ENCODE data around the gene COX4I1. TPM values are rescaled to one million over a fixed set of nuclear protein-coding genes. Genes with fewer than 3 reads are reported as not detected.

Gene COX4I1
- polyA plus RNA-seq, 3 donors: 985 to 1,312 (median 1,132) TPM

- intact Hi-C loops (cut with micrococcal nuclease): loop anchor here (5.0 kb wide), 2 partner anchors 47 to 52 kb away; partner anchors contain the start of gene IRF8 (in 1 of the 2)
- Histone ChIP-seq H3K36me3 (replicated peaks in 1 of 2; ENCODE audit: control insufficient read depth in 1 of 2, insufficient read depth in 2 of 2, low read length in 2 of 2) (no peaks in the 10 kb centered on the region), H3K27ac (ENCODE audit: low read depth in 1 of 2, low read length in 2 of 2) (peak overlapping the region in 1 of 2 donors; percentile 49), H3K9me3 (replicated peaks in 1 of 2; ENCODE audit: control insufficient read depth in 1 of 2, insufficient read depth in 1 of 2, low read length in 2 of 2) (no peaks in the 10 kb centered on the region), H2AFZ (ENCODE audit: insufficient read depth, low read depth, low read length, poor library complexity, severe bottlenecking) (no peak overlapping the region), H3K27me3 (ENCODE audit: control insufficient read depth in 2 of 2, insufficient read depth in 2 of 2, low read length in 2 of 2) (no peaks in the 10 kb centered on the region), H3K79me2 (ENCODE audit: insufficient read depth, low read length) (no peaks in the 10 kb centered on the region), H4K20me1 (ENCODE audit: insufficient read depth, low read length) (no peaks in the 10 kb centered on the region), H3K4me2 (replicated peaks; ENCODE audit: extremely low read depth, low read length, poor library complexity, severe bottlenecking) (no peak overlapping the region), H3K9ac (ENCODE audit: insufficient read depth, low read length, poor library complexity, severe bottlenecking) (no peak overlapping the region), H3K4me1 (ENCODE audit: control insufficient read depth in 1 of 2, insufficient read depth in 2 of 2, low read length in 2 of 2) (peaks cover 74% of the 10 kb centered on the region in 2 donors), H3K4me3 (replicated peaks in 1 of 3; ENCODE audit: low read depth in 2 of 3, low read length in 3 of 3) (peak overlapping the region in 1 of 3 experiments; percentile 17)
- no peak overlapping the region for H3K4me3 Mint-ChIP-seq
- H3K9me3 Mint-ChIP-seq: peaks cover 0 to 2% (median 0%) of the 10 kb centered on the region in 7 donors
- H3K4me1 Mint-ChIP-seq: peaks cover 79% of the 10 kb centered on the region
- DNase-seq: no peak
- peaks cover 0 to 3% of the 10 kb centered on the region in 2 donors for H3K36me3 Mint-ChIP-seq
- TF ChIP-seq CTCF (IDR thresholded peaks at IDR 0.05): no peak
- H3K27me3 Mint-ChIP-seq (ENCODE audit: low read depth in 3 of 3): peaks cover 0 to 3% (median 2%) of the 10 kb centered on the region in 3 donors
- H3K27ac Mint-ChIP-seq: peak overlapping the region in 6 of 7 donors; percentile 13 to 82 (median 58)
- 53% methylated on average over 4 of the region's 5 CpGs for WGBS (ENCODE audit: insufficient coverage)
Observed at GRCh38 chr16:85850344-85850880, 50.9 kb downstream of the COX4I1 start.

GRCh38 chr16:85851034-85851785 lies 51.7 kb downstream of the COX4I1 start:
- H3K4me2 ChIP-seq (replicated peaks; ENCODE audit: extremely low read depth, low read length, poor library complexity, severe bottlenecking): no peak overlapping the region
- 90% methylated on average over 7 of the region's 15 CpGs for WGBS (ENCODE audit: insufficient coverage)
- peak overlapping the region; percentile 35 to 72 (median 58) for H3K27ac Mint-ChIP-seq

More at GRCh38 chr16:85851034-85851785, 51.7 kb downstream of the COX4I1 start:
- Histone ChIP-seq H3K9me3 (replicated peaks in 1 of 2; ENCODE audit: control insufficient read depth in 1 of 2, insufficient read depth in 1 of 2, low read length in 2 of 2) (no peaks in the 10 kb centered on the region), H3K9ac (ENCODE audit: insufficient read depth, low read length, poor library complexity, severe bottlenecking) (no peak overlapping the region), H2AFZ (ENCODE audit: insufficient read depth, low read depth, low read length, poor library complexity, severe bottlenecking) (no peak overlapping the region), H3K36me3 (replicated peaks in 1 of 2; ENCODE audit: control insufficient read depth in 1 of 2, insufficient read depth in 2 of 2, low read length in 2 of 2) (no peaks in the 10 kb centered on the region), H3K4me1 (ENCODE audit: control insufficient read depth in 1 of 2, insufficient read depth in 2 of 2, low read length in 2 of 2) (peaks cover 80 to 81% of the 10 kb centered on the region in 2 donors), H3K27ac (ENCODE audit: low read depth in 1 of 2, low read length in 2 of 2) (peak overlapping the region in 1 of 2 donors; percentile 49), H3K79me2 (ENCODE audit: insufficient read depth, low read length) (peaks cover 6% of the 10 kb centered on the region), H3K4me3 (replicated peaks in 1 of 3; ENCODE audit: low read depth in 2 of 3, low read length in 3 of 3) (no peak overlapping the region), H3K27me3 (ENCODE audit: control insufficient read depth in 2 of 2, insufficient read depth in 2 of 2, low read length in 2 of 2) (no peaks in the 10 kb centered on the region), H4K20me1 (ENCODE audit: insufficient read depth, low read length) (no peaks in the 10 kb centered on the region)
- peaks cover 84% of the 10 kb centered on the region for H3K4me1 Mint-ChIP-seq
- peak overlapping the region in 1 of 2 donors; percentile 54 for H3K4me3 Mint-ChIP-seq
- intact Hi-C loops (cut with micrococcal nuclease): loop anchor here (5.0 kb wide), 2 partner anchors 46 to 51 kb away; partner anchors contain the start of gene IRF8 (in 1 of the 2)
- TF ChIP-seq CTCF (IDR thresholded peaks at IDR 0.05): no peak
- DNase-seq: peak; percentile 49 to 82 (median 68)
- H3K9me3 Mint-ChIP-seq: peaks cover 0 to 4% (median 2%) of the 10 kb centered on the region in 7 donors
- H3K36me3 Mint-ChIP-seq: peaks cover 0 to 3% of the 10 kb centered on the region in 2 donors
- peaks cover 0 to 3% (median 3%) of the 10 kb centered on the region in 3 donors for H3K27me3 Mint-ChIP-seq (ENCODE audit: low read depth in 3 of 3)

Measured in CD14-positive monocyte (primary cell).